HepG2 (cell line): ENCODE data around the gene FNDC3B. TPM values are rescaled to one million over a fixed set of nuclear protein-coding genes. Genes with fewer than 3 reads are reported as not detected.

ENCODE experiments used
- ATAC-seq: fragments of 200-7000 bp; cut with Tn5 transposase; 3 replicates; pipeline ENCODE4 v1.9.1; 2020; ENCODE audit warnings: mild to moderate bottlenecking, moderate library complexity
- BruUV-seq: library from RNA; stranded (reverse); fragments of 400-500 nt; replicated peaks from 2 replicates; lab custom pipeline; 2021; lab: Mats Ljungman, UMichigan
- CTCF ChIA-PET: fragments of 300-600 bp; formaldehyde crosslinking; extraction: SDS; loops from one replicate; lab custom pipeline; 2021; ENCODE audit warnings: low total read pairs, inconsistent platforms, low intra/inter-chr PET ratio; lab: Yijun Ruan, JAX
- POLR2A ChIA-PET: fragments of 350-600 bp; sonication (Branson Sonifier 250); formaldehyde crosslinking; loops from one replicate; lab custom pipeline; 2020; ENCODE audit warnings: antibody characterized with exemption, inconsistent platforms; lab: Yijun Ruan, JAX
- DNase-seq: peaks from one replicate; pipeline ENCODE4 v3.0.0-alpha.2; 2015; ENCODE audit warnings: low spot score
- FAIRE-seq: peaks from 3 replicates; lab custom pipeline; 2011; peaks lifted over from hg19 to GRCh38; lab: Jason Lieb, UNC
- H2AFZ ChIP-seq: one replicate; pipeline ENCODE4 v1.6.1; 2011; ENCODE audit warnings: low read length, inconsistent platforms
- H3K27ac ChIP-seq: fragments of 300-600 bp; 3 replicates; pipeline ENCODE4 v1.8.0; 2011; ENCODE audit warnings: mixed run types, mild to moderate bottlenecking, mixed read lengths, low read length, inconsistent platforms; ENCODE audit not compliant: insufficient read depth; ENCODE audit errors: extremely low read length
- H3K27me3 ChIP-seq, 2 experiments: fragments of 200-600 bp in 1 of 2; 2 replicates in 1 of 2; 3 replicates in 1 of 2; pipeline versions ENCODE4 v1.6.0 to v1.8.0; 2011; ENCODE audit warnings: low read length in 2 of 2, mild to moderate bottlenecking in 2 of 2, moderate library complexity in 2 of 2, inconsistent platforms in 1 of 2; ENCODE audit not compliant: insufficient read depth in 2 of 2, control insufficient read depth in 1 of 2
- H3K36me3 ChIP-seq, 2 experiments: fragments of 200-600 bp in 1 of 2; replicated peaks in 1 of 2; 2 replicates in 1 of 2; 3 replicates in 1 of 2; pipeline versions ENCODE4 v1.5.1 to v1.8.0; 2011; ENCODE audit warnings: low read length in 2 of 2, inconsistent platforms in 1 of 2; ENCODE audit not compliant: insufficient read depth in 2 of 2, control insufficient read depth in 1 of 2
- H3K4me1 ChIP-seq: 2 replicates; pipeline ENCODE4 v1.5.1; 2012; ENCODE audit warnings: low read length, inconsistent platforms; ENCODE audit not compliant: insufficient read depth
- H3K4me2 ChIP-seq: 2 replicates; pipeline ENCODE4 v1.6.0; 2011; ENCODE audit warnings: low read depth, low read length, inconsistent platforms
- H3K4me3 ChIP-seq, 3 experiments: fragments of 200-600 bp in 1 of 3; sonication (generic), shearing (Covaris generic) in 1 of 3; replicated peaks in 1 of 3; 2 replicates each; pipeline ENCODE4 v1.5.1; 2011 to 2016; ENCODE audit warnings: low read length in 3 of 3, inconsistent platforms in 2 of 3, low read depth in 2 of 3, mild to moderate bottlenecking in 2 of 3, control low read depth in 1 of 3, mixed read lengths in 1 of 3; ENCODE audit not compliant: insufficient read depth in 1 of 3
- H3K79me2 ChIP-seq: one replicate; pipeline ENCODE4 v1.6.1; 2011; ENCODE audit warnings: low read length, inconsistent platforms; ENCODE audit not compliant: insufficient read depth
- H3K9ac ChIP-seq: 2 replicates; pipeline ENCODE4 v1.6.0; 2011; ENCODE audit warnings: mild to moderate bottlenecking, low read depth, low read length, inconsistent platforms; ENCODE audit not compliant: insufficient read depth
- H3K9me3 ChIP-seq: 2 replicates; pipeline ENCODE4 v1.5.1; 2012; ENCODE audit warnings: mild to moderate bottlenecking, low read length
- H4K20me1 ChIP-seq: 2 replicates; pipeline ENCODE4 v1.6.0; 2011; ENCODE audit warnings: inconsistent platforms, mild to moderate bottlenecking, low read length, moderate library complexity; ENCODE audit not compliant: insufficient read depth
- ATF7-NPFF ChIP-seq: sonication (generic); formaldehyde crosslinking; IDR thresholded peaks from 2 replicates; pipeline ENCODE4 v1.8.1; 2023; ENCODE audit warnings: mild to moderate bottlenecking, low read depth, missing genetic modification reagents, moderate library complexity
- EHMT2 ChIP-seq: fragments of 200-600 bp; sonication (generic); IDR thresholded peaks from 2 replicates; pipeline ENCODE4 v1.7.0; 2017; ENCODE audit warnings: antibody characterized with exemption, low read depth, low read length, borderline replicate concordance
- GPN1 ChIP-seq: sonication (generic); formaldehyde crosslinking; IDR thresholded peaks from 2 replicates; pipeline ENCODE4 v1.5.1; 2020; ENCODE audit warnings: missing genetic modification reagents, borderline replicate concordance
- MAZ ChIP-seq, 2 experiments: sonication (generic) in 1 of 2; formaldehyde crosslinking in 1 of 2; IDR thresholded peaks; 2 replicates each; pipeline versions ENCODE4 v1.5.0 to v1.6.1; 2012 to 2020; ENCODE audit warnings: low read depth in 2 of 2, mild to moderate bottlenecking in 2 of 2, borderline replicate concordance in 1 of 2, improper control_type of control experiment in 1 of 2, low read length in 1 of 2, missing genetic modification reagents in 1 of 2, moderate library complexity in 1 of 2
- PAF1 ChIP-seq: IDR thresholded peaks from 2 replicates; pipeline ENCODE4 v1.6.1; 2016; ENCODE audit warnings: missing genetic modification reagents, missing compliant biosample characterization
- ZC3H13 ChIP-seq: sonication (generic); formaldehyde crosslinking; IDR thresholded peaks from 2 replicates; pipeline ENCODE4 v1.8.1; 2023; ENCODE audit warnings: mild to moderate bottlenecking, missing genetic modification reagents, moderate library complexity
- ZNF326 ChIP-seq: sonication (generic); formaldehyde crosslinking; IDR thresholded peaks from 2 replicates; pipeline ENCODE4 v1.4.0; 2020; ENCODE audit warnings: missing genetic modification reagents, borderline replicate concordance
- ZNF776 ChIP-seq: sonication (generic); formaldehyde crosslinking; IDR thresholded peaks from 2 replicates; pipeline ENCODE4 v1.4.0; 2020; ENCODE audit warnings: mild to moderate bottlenecking, missing genetic modification reagents
- in situ Hi-C: cut with HindIII; loops from 2 replicates; pipeline ENCODE4 v1.10.0; 2017; ENCODE audit warnings: low pct_unique_long_range_greater_than_20kb; ENCODE audit not compliant: extremely low pct_ligation_motif_present
- intact Hi-C: fragments of 100-400 bp; cut with micrococcal nuclease; formaldehyde crosslinking; loops from one replicate; pipeline ENCODE4 v1.10.0; 2022; ENCODE audit not compliant: unreplicated experiment
- polyA plus RNA-seq, 8 experiments: library from polyadenylated mRNA; depleted of rRNA in 3 of 8; stranded (reverse) in 7 of 8; unstranded in 1 of 8; fragments of >200 nt; fragmentation: Illumina TruSeq in 4 of 8; extraction: Trizol in 4 of 8; gene quantifications; 2 replicates each; pipeline versions ENCODE4 v1.2.1 to v1.2.3, GENCODE V29; 2011 to 2016; ENCODE audit warnings: low read depth in 4 of 8, missing spikeins in 1 of 8, mixed read lengths in 1 of 8; ENCODE audit not compliant: insufficient read depth in 1 of 8
- total RNA-seq, 5 experiments: library from RNA; depleted of rRNA; stranded (reverse); fragments of >200 nt; fragmentation: Illumina TruSeq; extraction: Trizol; gene quantifications; 2 replicates each; pipeline ENCODE4 v1.2.3, GENCODE V29; 2016; ENCODE audit warnings: low read depth in 1 of 5
- TF ChIP-seq, protein P1 (sequence below): sonication (generic); formaldehyde crosslinking; IDR thresholded peaks from 2 replicates; pipeline ENCODE4 v1.4.0; 2020; ENCODE audit warnings: mild to moderate bottlenecking, missing genetic modification reagents

Gene FNDC3B
- total and polyA plus RNA-seq, 2 of the 13 experiments (the other 11 are each of a cell fraction or from before 2014, with no cell fraction given) = 74.8 to 103 TPM

DNA sequence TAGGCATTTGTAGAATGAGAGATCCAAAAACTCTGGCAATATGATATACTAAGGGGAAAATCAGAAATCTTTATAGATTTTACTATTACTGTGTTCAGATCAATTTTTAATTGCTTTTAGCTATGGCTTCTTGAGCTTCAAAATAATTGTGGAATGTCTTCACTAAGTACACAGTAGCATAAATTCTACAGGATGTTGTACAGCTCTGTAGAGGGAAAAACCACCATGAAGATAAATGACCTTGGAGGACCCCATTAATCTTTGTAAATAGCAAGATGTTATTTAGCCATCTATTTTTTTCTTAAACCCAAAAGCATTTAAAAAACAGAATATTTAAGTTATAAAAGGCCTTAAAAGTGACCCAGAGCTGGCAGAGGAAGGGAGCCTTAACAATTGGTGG is 43.9 kb upstream of the FNDC3B start:
- Histone ChIP-seq H3K4me3 (no peak overlapping the region), H3K4me1 (peaks cover 53% of the 10 kb centered on the region), H3K27me3 (no peaks in the 10 kb centered on the region), H3K9me3 (no peaks in the 10 kb centered on the region; the same call in 1 of the 2 replicates), H2AFZ (peak overlapping the region; percentile 32), H3K9ac (no peak overlapping the region), H3K27ac (no peak overlapping the region), H3K79me2 (no peaks in the 10 kb centered on the region), H3K36me3 (no peaks in the 10 kb centered on the region), H3K4me2 (no peak overlapping the region), H4K20me1 (no peaks in the 10 kb centered on the region)
- TF ChIP-seq ATF7-NPFF (CRISPR knock-in tag) (no peak), ZNF776 (CRISPR knock-in tag) (no peak), MAZ (IDR thresholded peaks at IDR 0.05; ENCODE audit: borderline replicate concordance, low read depth, low read length) (no peak), MAZ (CRISPR knock-in tag; IDR thresholded peaks at IDR 0.05; ENCODE audit: low read depth) (no peak), PAF1 (CRISPR knock-in tag) (no peak), ZC3H13 (CRISPR knock-in tag) (no peak), GPN1 (CRISPR knock-in tag) (no peak), ZNF326 (CRISPR knock-in tag) (no peak), EHMT2 (no peak)
- TF ChIP-seq, protein P1, sequence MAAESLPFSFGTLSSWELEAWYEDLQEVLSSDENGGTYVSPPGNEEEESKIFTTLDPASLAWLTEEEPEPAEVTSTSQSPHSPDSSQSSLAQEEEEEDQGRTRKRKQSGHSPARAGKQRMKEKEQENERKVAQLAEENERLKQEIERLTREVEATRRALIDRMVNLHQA (CRISPR knock-in tag) = no peak
- ATAC-seq = no peak
- POLR2A ChIA-PET = interaction anchor here (0.9 kb wide), 1 partner anchor 44 kb away, joined by 3 read pairs; the partner anchor contains the start of gene FNDC3B
- no peak for DNase-seq
- in situ Hi-C loops = no loop called here
- CTCF ChIA-PET = no interaction called here
- no peak for FAIRE-seq
- intact Hi-C loops = no loop called here
- BruUV-seq = no TSS peak
